Measurements from ENCODE around the gene PPP1CA.

DNA sequence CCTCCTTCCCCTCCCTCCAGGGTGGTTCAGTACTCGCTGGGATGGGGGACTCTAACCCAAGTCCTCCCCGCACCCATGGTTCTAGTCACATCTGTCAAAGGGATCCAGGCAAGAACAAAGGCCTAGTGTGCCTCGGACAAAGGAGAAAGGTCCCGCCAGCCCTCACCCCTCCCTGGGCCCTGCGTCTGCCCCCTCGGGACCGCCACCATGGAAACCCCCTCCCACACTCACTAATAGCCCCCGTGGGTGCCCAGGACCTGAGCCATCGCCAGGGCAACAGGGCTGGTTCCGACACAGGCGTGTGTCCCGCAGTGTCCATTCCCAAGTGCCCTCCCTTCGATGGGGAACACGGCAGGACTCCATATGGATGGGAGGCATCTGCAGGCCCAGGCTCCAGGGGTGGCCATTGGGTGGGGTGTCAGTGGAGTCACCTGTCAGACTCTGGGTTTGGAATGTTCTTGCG, 8.7 kb upstream of the PPP1CA start:
- TF ChIP-seq, protein P1, sequence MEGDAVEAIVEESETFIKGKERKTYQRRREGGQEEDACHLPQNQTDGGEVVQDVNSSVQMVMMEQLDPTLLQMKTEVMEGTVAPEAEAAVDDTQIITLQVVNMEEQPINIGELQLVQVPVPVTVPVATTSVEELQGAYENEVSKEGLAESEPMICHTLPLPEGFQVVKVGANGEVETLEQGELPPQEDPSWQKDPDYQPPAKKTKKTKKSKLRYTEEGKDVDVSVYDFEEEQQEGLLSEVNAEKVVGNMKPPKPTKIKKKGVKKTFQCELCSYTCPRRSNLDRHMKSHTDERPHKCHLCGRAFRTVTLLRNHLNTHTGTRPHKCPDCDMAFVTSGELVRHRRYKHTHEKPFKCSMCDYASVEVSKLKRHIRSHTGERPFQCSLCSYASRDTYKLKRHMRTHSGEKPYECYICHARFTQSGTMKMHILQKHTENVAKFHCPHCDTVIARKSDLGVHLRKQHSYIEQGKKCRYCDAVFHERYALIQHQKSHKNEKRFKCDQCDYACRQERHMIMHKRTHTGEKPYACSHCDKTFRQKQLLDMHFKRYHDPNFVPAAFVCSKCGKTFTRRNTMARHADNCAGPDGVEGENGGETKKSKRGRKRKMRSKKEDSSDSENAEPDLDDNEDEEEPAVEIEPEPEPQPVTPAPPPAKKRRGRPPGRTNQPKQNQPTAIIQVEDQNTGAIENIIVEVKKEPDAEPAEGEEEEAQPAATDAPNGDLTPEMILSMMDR (IDR thresholded peaks at IDR 0.05), result no peak
- TF ChIP-seq POLR2A (IDR thresholded peaks at IDR 0.05), result no peak
